Suprapubic skin (tissue), 4 donors: ENCODE measurements around the gene TBC1D5.

Source experiments
- CTCF ChIP-seq, 2 donors: fragments of 200-600 bp in 1 of 2; fragments of 450-650 bp in 1 of 2; sonication (generic) in 1 of 2; IDR thresholded peaks; one replicate each; pipeline ENCODE4 v1.5.1; 2016 to 2019; ENCODE audit warnings: antibody characterized with exemption in 2 of 2, mild to moderate bottlenecking in 1 of 2, moderate library complexity in 1 of 2
- EP300 ChIP-seq: sonication (generic); formaldehyde crosslinking; IDR thresholded peaks from one replicate; pipeline ENCODE4 v1.6.1; 2017; ENCODE audit warnings: antibody characterized with exemption
- POLR2A ChIP-seq, 2 donors: fragments of 450-650 bp; IDR thresholded peaks; one replicate each; pipeline ENCODE4 v1.6.1; 2017; ENCODE audit warnings: antibody characterized with exemption in 2 of 2, mild to moderate bottlenecking in 2 of 2, moderate library complexity in 2 of 2
- POLR2AphosphoS5 ChIP-seq, 3 donors: sonication (generic); formaldehyde crosslinking; IDR thresholded peaks; one replicate each; pipeline ENCODE4 v1.6.1; 2017; ENCODE audit warnings: antibody characterized with exemption in 3 of 3

DNA sequence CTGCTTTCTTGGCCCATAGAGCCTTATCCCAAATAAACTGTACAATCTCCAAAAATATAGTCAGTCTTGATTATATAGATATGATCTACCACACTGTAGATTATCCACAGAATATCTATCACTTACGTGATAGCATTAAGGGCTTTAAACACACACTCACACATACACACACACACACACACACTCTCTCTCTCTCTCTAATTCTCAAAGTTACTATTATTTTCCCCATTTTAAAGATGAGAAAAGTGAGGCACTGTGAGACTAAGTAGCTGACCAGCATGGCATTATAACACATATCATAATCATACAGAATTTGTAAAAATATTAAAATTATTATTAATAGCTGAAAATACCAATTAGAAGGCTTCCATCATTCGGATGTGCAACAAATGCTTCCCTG is 4.2 kb downstream of the TBC1D5 start:
- no peak for TF ChIP-seq CTCF (IDR thresholded peaks at IDR 0.05)
- no peak for TF ChIP-seq POLR2A (IDR thresholded peaks at IDR 0.05)
- no peak for TF ChIP-seq EP300
- TF ChIP-seq POLR2AphosphoS5 (IDR thresholded peaks at IDR 0.05): no peak
